Cardiac fibroblast (primary cell): Measurements from ENCODE around the gene DERA.

ENCODE experiments used
- DNase-seq, 2 donors: peaks; one replicate each; pipeline versions ENCODE4 v3.0.0 to v3.0.0-alpha.2; 2010; ENCODE audit warnings: low read depth in 2 of 2
- H3K4me3 ChIP-seq, 2 donors: replicated peaks in 1 of 2; 1 replicate in 1 of 2; 2 replicates in 1 of 2; pipeline ENCODE4 v1.5.1; 2011; ENCODE audit warnings: low read depth in 2 of 2, low read length in 2 of 2, mild to moderate bottlenecking in 2 of 2, moderate library complexity in 1 of 2
- TF ChIP-seq, protein P1 (sequence below): IDR thresholded peaks from one replicate; pipeline ENCODE4 v1.5.1; 2011; ENCODE audit warnings: low read depth, mild to moderate bottlenecking, low read length, inconsistent platforms

Gene DERA

GRCh38 chr12:15979096-15980092 lies 68.3 kb downstream of the DERA start:
- DNase-seq, result peak; percentile 69 to 87
- TF ChIP-seq, protein P1, sequence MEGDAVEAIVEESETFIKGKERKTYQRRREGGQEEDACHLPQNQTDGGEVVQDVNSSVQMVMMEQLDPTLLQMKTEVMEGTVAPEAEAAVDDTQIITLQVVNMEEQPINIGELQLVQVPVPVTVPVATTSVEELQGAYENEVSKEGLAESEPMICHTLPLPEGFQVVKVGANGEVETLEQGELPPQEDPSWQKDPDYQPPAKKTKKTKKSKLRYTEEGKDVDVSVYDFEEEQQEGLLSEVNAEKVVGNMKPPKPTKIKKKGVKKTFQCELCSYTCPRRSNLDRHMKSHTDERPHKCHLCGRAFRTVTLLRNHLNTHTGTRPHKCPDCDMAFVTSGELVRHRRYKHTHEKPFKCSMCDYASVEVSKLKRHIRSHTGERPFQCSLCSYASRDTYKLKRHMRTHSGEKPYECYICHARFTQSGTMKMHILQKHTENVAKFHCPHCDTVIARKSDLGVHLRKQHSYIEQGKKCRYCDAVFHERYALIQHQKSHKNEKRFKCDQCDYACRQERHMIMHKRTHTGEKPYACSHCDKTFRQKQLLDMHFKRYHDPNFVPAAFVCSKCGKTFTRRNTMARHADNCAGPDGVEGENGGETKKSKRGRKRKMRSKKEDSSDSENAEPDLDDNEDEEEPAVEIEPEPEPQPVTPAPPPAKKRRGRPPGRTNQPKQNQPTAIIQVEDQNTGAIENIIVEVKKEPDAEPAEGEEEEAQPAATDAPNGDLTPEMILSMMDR, result peak; percentile 75
- no peak overlapping the region for H3K4me3 ChIP-seq

- no peak overlapping the region for H3K4me3 ChIP-seq
- TF ChIP-seq, protein P1, result no peak
- peak in 1 of 2 donors; percentile 50 for DNase-seq
Observed at GRCh38 chr12:15982071-15982470, 70.9 kb downstream of the DERA start.

DNA sequence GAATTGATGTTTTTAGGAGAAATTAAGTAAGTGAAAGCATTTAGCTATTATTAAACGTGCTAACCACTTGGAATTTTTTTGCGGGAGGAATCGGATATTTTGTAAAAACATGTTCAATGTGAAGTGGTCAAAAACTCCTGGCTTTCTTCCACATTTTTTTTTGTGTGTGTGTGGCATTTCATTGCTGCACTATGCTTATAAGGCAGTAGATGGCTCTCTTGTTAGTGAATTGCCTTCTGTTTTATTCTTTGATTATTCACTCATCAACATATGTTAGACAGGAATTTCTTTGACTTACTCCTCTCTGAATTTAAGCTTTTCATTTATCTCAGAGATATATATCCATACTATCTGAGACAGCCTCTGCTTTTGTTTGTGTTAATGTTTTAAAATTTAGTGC lies 71.3 kb downstream of the DERA start:
- no peak overlapping the region for H3K4me3 ChIP-seq
- peak; percentile 74 to 78 for DNase-seq
- TF ChIP-seq, protein P1, result peak; percentile 58

DNA sequence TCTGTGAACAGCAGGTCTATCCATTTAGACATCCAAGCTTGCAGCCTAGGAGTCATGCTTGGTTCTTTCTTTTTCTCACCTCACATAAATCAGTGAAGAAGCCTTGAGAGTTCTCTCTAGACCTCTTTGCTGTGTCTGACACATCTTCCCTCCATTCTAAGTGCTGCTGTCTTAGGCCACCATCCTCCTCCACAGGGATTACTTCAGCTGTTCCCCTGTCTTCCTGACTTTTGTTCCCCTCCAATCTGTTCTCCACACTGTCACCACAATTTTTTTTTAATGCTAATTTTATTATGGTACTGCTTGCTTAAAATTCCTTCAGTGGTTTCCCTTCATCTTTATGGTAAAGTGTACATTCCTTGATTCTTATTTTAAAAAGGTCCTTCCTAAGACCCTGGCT lies 71.8 kb downstream of the DERA start:
- no peak for DNase-seq
- H3K4me3 ChIP-seq, result no peak overlapping the region
- TF ChIP-seq, protein P1, result no peak

DNA sequence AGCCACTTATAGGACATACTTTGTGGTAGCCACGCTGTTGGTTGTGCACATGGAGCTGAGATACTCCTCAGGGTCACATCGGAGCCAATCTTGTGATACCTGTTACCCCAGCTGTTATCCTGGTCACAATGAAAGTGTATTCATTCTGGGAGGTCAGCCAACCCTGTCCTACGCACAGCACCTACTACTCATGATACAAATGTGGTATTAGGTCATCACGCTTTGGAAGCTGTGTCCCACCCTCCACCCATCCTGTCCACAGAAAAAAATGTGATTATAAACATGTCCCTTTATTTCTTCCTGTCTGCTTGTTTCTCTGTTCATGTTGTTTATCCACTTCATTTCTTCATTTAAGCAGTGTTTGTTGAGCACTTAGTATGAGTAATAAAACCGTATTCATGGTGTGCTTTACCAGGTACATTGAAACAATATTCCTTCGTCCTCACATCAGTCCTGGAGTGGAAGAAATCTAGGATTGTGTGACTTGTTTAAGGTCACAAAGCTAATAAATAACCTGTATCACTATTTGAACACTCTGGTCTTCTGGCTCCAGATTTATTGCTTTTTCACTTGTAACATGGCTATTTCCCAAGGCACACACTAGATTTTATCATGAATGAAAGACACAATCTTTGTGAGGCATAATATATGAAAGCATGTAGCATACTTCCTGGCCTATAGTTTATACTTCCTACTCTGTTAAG lies 73.1 kb downstream of the DERA start:
- peak in 1 of 2 donors; percentile 71 for DNase-seq
- H3K4me3 ChIP-seq, result no peak overlapping the region
- TF ChIP-seq, protein P1, result no peak

GRCh38 chr12:15984963-15985362 lies 73.8 kb downstream of the DERA start:
- TF ChIP-seq, protein P1, result no peak
- DNase-seq, result no peak
- H3K4me3 ChIP-seq, result no peak overlapping the region
